Colonic mucosa (tissue), 4 donors: ENCODE results near the gene ZNF599. TPM values are rescaled to one million over a fixed set of nuclear protein-coding genes. Genes with fewer than 3 reads are reported as not detected.

Experiments used
- DNase-seq: peaks from one replicate; pipeline ENCODE4 v3.0.0-alpha.2; 2020
- H3K27ac ChIP-seq: fragments of 200-600 bp; one replicate; pipeline ENCODE4 v1.8.0; 2021
- H3K27me3 ChIP-seq: fragments of 200-600 bp; one replicate; pipeline ENCODE4 v1.8.0; 2021
- H3K36me3 ChIP-seq: fragments of 200-600 bp; one replicate; pipeline ENCODE4 v1.8.0; 2021
- H3K4me1 ChIP-seq: fragments of 200-600 bp; one replicate; pipeline ENCODE4 v1.8.0; 2021; ENCODE audit warnings: mild to moderate bottlenecking
- H3K4me3 ChIP-seq: fragments of 200-600 bp; one replicate; pipeline ENCODE4 v1.8.0; 2021
- H3K9ac ChIP-seq, 2 donors: one replicate each; pipeline ENCODE4 v1.7.0; 2013; ENCODE audit warnings: control low read depth in 2 of 2, low read depth in 2 of 2, low read length in 2 of 2
- H3K9me3 ChIP-seq: fragments of 200-600 bp; one replicate; pipeline ENCODE4 v1.8.0; 2021
- intact Hi-C: fragments of 100-400 bp; cut with DNase I; formaldehyde crosslinking; loops from one replicate; pipeline ENCODE4 v1.14.1; 2022
- total RNA-seq, 2 donors: library from RNA; stranded (reverse); fragmentation: NEBNext Ultra II Directional in 1 of 2; extraction: Animal tissue kit (Norgen Biotek cat#: 25700) in 1 of 2; gene quantifications; one replicate each; pipeline ENCODE4 v1.2.1, GENCODE V29; 2021
- TF ChIP-seq, protein P1 (sequence below): fragments of 200-600 bp; IDR thresholded peaks from one replicate; pipeline ENCODE4 v1.8.0; 2022; ENCODE audit warnings: antibody characterized with exemption, mild to moderate bottlenecking
- donor health status: healthy.
- donor health status: DM: no; HTN: no; CAD: no.
- donor health status: DM: no; HTN: no; CAD: no.

Gene ZNF599
- total RNA-seq, 2 donors from 2014 or later, result 3.0 to 3.5 TPM

DNA sequence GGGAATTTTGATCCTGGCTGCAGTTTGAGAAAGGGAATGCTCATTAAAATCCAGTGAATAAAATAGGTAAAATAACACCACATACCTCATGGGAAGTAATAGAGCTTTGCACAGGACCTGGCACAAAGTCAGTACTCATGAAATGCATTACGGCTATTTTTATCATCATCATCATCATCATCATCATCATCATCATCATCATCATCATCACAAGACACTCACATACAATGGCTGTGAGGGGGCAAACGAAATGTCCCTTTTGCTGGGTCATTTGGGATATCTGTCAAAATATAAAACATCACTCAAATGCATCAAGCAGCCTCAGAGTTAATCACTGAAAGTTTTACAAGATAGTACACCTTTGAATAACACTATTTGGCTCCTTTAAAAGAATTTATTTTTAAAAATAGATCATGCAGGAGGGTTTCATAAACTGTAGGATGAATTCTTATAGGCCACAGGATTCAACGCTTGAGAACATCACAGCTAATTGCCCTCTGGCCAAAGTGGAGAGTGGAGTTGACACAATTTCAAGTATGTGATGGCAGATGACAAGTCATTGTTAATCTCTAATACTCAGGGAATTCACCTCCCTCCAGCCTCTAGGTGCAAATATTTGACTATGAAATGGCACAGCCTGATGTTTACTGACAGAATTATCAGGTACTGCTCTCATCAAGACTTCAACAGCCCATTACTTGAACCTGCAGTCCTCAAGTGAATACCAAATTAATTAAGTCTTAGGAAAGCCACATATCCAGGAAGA is 14.2 kb upstream of the ZNF599 start:
- Histone ChIP-seq H3K9ac (no peak overlapping the region), H3K4me1 (no peaks in the 10 kb centered on the region), H3K4me3 (no peak overlapping the region), H3K36me3 (no peaks in the 10 kb centered on the region), H3K9me3 (no peaks in the 10 kb centered on the region), H3K27me3 (no peaks in the 10 kb centered on the region), H3K27ac (no peak overlapping the region)
- TF ChIP-seq, protein P1, sequence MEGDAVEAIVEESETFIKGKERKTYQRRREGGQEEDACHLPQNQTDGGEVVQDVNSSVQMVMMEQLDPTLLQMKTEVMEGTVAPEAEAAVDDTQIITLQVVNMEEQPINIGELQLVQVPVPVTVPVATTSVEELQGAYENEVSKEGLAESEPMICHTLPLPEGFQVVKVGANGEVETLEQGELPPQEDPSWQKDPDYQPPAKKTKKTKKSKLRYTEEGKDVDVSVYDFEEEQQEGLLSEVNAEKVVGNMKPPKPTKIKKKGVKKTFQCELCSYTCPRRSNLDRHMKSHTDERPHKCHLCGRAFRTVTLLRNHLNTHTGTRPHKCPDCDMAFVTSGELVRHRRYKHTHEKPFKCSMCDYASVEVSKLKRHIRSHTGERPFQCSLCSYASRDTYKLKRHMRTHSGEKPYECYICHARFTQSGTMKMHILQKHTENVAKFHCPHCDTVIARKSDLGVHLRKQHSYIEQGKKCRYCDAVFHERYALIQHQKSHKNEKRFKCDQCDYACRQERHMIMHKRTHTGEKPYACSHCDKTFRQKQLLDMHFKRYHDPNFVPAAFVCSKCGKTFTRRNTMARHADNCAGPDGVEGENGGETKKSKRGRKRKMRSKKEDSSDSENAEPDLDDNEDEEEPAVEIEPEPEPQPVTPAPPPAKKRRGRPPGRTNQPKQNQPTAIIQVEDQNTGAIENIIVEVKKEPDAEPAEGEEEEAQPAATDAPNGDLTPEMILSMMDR, result no peak
- DNase-seq, result no peak
- intact Hi-C loops, result no loop called here

GRCh38 chr19:34786236-34786635 is 13.2 kb upstream of the ZNF599 start:
- intact Hi-C loops, result no loop called here

DNA sequence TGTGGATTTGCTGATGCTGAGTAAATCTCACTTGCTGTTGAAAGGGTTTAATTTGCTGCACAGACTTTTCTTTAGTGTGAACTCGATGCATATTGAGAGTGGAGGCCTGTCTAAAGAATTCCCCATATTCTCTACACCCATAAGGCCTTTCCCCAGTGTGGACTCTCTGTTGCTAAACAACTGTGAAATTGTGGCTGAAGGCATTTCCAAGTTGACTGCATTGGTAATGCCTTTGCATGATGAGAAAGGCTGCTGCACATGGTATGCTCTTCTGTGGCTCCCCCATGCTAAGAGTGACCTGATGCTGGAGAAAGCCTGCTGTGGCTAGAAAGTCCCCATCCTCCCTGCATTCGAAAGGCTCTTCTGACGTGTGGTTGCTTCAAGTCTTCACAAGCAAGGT is 6.6 kb upstream of the ZNF599 start:
- Histone ChIP-seq H3K27me3 (no peaks in the 10 kb centered on the region), H3K4me3 (no peak overlapping the region), H3K27ac (no peak overlapping the region), H3K4me1 (no peaks in the 10 kb centered on the region), H3K9ac (no peak overlapping the region), H3K36me3 (no peaks in the 10 kb centered on the region), H3K9me3 (no peaks in the 10 kb centered on the region)
- TF ChIP-seq, protein P1, result no peak
- no peak for DNase-seq
- intact Hi-C loops, result no loop called here

More at GRCh38 chr19:34786236-34786635, 13.2 kb upstream of the ZNF599 start:
- Histone ChIP-seq H3K9ac (no peak overlapping the region), H3K36me3 (no peaks in the 10 kb centered on the region), H3K4me3 (no peak overlapping the region), H3K9me3 (no peaks in the 10 kb centered on the region), H3K27me3 (no peaks in the 10 kb centered on the region), H3K27ac (no peak overlapping the region), H3K4me1 (no peaks in the 10 kb centered on the region)
- TF ChIP-seq, protein P1, result no peak
- no peak for DNase-seq

- Histone ChIP-seq H3K27me3 (no peaks in the 10 kb centered on the region), H3K27ac (no peak overlapping the region), H3K4me3 (no peak overlapping the region), H3K36me3 (no peaks in the 10 kb centered on the region), H3K4me1 (no peaks in the 10 kb centered on the region), H3K9ac (no peak overlapping the region), H3K9me3 (no peaks in the 10 kb centered on the region)
- intact Hi-C loops, result no loop called here
- TF ChIP-seq, protein P1, result no peak
- DNase-seq, result no peak
Observed at GRCh38 chr19:34778342-34778741, 5.3 kb upstream of the ZNF599 start.

DNA sequence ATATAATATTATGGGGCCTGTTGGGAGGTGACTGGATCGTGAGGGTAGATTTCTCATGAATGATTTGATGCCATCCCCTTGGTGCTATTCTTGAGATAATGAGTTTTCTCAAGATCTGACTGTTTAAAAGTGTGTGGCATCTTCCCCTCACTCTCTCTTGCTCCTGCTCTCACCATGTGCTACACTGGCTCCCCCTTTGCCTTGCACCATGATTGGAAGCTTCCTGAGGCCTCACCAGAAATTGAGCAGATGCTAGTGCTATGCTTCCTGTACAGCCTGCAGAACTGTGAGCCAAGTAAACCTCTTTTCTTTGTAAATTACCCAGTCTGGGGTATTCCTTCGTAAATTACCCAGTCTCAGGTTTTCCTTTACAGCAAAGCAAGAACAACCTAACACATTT is 1.8 kb upstream of the ZNF599 start:
- no peaks in the 10 kb centered on the region for H3K27me3 ChIP-seq
- no peaks in the 10 kb centered on the region for H3K9me3 ChIP-seq
- H3K36me3 ChIP-seq, result no peaks in the 10 kb centered on the region
- TF ChIP-seq, protein P1, result no peak
- H3K4me1 ChIP-seq, result no peaks in the 10 kb centered on the region
- no peak overlapping the region for H3K9ac ChIP-seq
- H3K4me3 ChIP-seq, result no peak overlapping the region
- DNase-seq, result no peak
- no peak overlapping the region for H3K27ac ChIP-seq
- intact Hi-C loops, result loop anchor here (5.0 kb wide), 1 partner anchor 98 kb away; the partner anchor contains the start of genes SCGB2B2 and ZNF302
